Measurements from ENCODE around the gene DDX6.
"Not testable (repeated sequence)": the region's sequence is repeated elsewhere in the genome, so short reads cannot be mapped to it uniquely, and the experiment has no call there.

Gene DDX6

DNA sequence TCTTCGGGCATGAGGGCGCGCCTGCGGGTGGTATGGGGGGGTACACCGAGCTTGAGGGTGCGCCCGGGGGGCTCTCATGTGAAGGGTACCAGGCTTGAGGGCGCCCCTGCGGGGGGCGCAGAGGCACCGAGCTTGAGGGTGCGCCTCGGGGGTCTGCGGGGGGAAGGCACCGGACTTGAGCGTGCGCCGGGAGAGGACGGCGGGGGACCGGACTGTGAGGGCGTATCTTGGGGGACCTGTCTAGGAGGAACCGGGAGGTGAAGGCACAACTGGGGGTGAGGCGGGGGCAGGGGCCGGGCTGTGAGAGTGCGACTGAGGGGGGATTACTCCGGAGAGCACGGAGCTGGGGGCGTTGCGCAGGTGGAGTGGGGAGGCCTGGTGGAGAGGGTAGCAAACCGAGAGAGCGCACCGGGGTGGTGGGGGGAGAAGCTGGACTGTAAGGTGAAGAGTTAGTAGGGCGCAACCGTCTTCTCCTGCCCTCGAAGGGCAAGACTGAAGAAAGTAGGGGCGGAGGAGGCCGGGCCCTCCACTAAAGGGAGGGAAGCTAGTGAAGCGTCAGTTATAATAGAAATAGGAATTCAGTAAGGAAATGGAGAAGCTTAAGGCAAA, 1.1 kb upstream of the DDX6 start:
- DNase-seq (ENCODE audit: extremely low read depth in 1 of 2, low read depth in 1 of 2), result no peak

DNA sequence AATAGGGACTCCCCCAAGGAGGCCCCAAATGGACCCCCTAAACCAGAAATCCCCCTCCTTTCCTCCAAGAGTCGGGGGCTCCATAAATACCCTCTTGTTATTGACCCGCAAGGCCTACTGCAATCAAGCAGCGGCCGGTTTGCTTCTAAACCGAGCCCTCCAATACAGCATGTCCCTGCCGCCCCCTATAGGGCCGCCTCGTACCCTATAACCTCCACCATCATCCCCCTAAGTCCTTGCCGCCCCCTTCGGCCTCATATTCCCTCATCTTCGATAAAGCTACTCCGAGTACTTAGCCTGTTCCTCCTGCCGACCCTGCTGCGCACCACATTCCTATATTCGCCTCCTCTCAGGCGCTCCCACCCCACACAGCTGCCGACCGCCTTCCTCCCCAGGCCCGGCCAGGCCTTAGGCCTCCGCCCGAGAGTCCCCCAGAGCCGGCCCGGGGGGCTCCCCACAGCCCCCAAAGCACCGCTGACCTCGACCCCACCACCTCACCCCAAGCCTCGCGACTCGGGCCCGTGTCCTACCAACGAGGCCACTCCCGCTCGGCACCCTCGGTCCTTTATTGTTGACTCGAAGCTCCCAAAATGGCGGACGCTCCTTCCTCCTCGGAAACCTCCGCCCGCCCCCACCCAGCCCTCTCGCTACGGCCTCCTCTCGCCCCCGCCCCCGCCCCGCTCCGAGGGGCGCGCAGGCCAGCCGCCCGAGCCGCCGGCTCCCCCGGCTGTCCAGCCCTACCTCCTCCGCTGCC, 430 bp downstream of the DDX6 start:
- peak in 1 of 2 donors; percentile 43 for DNase-seq (ENCODE audit: extremely low read depth in 1 of 2, low read depth in 1 of 2)

DNA sequence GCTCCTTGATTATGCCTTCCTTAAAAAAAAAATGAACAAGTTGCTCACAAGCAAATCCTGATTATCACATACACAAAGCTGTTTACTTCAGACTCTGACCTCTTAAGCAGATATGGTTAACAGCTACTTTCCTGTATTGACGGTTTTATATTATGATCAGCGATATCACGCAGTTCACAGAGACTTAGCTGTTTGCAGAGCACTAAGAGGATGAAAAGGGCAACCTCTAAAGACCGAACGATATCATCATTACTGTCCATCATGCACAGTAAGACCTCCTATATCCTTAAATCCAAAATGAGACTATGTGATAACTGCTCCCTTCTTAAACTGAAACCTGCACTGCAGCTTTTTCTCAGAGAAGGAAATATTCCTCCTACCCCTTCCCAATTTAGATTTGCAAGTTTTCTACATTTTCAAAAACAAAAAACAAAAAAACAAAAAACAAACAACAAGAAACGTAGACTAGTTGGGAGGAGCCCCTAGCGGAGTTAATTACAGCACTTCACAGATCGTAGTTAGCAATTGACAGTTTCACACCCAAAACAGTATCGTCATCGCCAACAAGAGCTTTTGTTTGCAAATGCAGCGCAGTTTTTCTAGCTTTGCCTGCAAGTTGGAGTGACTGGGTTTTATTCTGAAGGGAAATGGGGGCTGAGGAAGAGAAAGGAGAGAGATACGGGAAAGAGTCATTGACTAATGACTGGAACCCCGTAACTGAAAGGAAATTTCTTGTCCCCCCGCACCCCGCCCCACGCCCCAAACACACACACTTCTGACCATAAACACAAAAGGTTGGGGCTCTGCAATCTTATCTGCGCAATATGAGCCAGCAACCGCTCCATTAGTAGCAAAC, 1.2 kb downstream of the DDX6 start:
- DNase-seq (ENCODE audit: extremely low read depth in 1 of 2, low read depth in 1 of 2), result no peak

DNA sequence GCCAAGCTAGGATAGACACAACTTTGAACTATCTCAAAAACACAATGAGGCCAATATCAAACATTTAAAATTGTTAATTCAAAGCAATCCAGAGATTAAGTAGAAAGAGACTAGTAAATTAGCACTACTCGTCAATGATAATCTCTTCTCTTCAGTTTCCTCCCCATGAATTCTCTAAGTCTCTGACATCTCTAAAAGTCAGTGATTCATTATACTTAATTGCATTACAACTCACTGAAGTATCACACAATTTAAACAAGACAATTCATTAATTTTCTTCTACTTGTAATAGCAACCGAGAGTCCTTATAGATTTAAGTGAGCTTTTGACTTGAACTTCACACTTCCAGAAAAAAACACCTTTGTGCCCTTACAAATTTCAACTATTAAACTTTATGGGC, 4.3 kb downstream of the DDX6 start:
- no peak for DNase-seq (ENCODE audit: extremely low read depth in 1 of 2, low read depth in 1 of 2)

DNA sequence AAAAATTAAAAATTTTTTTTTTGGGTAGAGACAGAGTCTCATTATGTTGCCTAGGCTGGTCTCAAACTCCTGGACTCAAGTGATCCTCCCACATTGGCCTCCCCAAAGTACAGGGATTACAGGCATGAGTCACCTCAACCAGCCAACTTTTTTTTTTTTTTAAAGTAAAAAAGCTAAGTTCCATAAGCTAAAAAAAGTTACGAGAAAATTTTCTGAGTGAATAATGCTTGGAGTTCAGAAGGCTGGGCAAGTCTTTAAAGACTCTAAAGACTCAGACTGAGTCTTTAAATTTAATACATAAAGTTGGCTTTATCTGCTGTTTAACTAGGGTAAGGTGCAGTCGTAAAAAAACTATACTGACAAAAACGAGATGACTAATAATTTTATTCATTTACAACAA, 5.6 kb downstream of the DDX6 start:
- DNase-seq (ENCODE audit: extremely low read depth in 1 of 2, low read depth in 1 of 2), result no peak

DNA sequence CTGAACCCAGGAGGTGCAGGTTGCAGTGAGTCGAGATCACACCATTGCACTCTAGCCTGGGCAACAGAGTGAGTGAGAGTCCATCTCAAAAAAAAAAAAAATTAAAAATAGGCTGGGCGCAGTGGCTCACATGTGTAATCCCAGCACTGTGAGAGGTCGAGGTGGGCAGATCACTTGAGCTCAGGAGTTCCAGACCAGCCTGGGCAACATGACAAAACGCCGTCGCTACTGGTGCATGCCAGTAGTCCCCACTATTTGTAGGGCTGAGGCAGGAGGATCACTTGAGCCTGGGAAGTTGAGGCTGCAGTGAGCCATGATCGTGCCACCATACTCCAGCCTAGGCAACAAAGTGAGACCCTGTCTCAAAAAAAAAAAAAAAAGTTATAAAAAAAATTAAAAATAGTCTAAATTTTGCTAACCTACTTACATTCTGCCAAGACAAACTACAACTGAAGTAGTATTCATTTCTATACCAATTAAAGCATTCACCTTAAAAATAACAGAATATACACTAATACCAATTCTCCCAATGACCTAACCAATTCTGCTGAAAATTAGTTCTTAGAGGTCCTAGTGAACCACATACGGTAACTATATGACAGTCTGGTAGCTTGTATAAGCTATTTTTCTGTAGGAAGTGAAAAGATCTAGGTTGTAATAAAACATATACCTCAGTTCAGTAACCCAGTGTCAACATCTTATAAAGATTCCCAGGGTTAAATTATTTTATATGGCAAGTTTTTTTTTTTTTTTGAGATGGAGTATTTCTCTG, 7.1 kb downstream of the DDX6 start:
- DNase-seq (ENCODE audit: extremely low read depth in 1 of 2, low read depth in 1 of 2), result no peak

DNA sequence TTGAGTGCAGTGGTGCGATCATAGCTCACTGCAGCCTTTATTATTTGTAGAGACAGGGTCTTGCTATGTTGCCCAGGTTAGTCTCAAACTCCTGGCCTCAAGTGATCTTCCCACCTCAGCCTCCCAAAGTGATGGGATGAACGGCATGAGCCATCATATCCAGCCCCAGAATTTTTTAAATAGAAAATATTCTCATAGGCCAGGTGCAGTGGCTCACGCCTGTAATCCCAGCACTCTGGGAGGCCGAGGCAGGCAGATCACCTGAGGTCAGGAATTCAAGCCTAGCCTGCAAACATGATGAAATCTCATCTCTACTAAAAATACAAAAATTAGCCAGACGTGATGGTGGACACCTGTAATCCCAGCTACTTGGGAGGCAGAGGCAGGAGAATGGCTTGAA, 7.6 kb downstream of the DDX6 start:
- DNase-seq (ENCODE audit: extremely low read depth in 1 of 2, low read depth in 1 of 2), result not testable (repeated sequence)

DNA sequence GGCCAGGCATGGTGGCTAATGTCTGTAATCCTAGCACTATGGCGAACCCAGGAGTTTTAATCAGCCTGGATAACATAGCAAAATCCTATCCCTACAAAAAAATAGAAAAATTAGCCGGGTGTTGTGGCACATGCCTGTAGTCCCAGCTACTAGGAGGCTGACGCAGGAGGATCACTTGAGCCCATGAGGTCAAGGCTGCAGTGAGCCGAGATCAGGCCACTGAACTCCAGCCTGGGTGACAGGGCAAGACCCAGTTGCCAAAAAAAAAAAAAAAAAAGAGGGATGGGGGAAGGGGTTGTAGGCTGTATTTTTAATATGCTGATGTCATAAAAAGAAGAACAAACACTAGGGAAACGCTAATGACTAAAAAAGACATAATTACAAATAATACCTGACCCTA, 12.1 kb downstream of the DDX6 start:
- no peak for DNase-seq (ENCODE audit: extremely low read depth in 1 of 2, low read depth in 1 of 2)

DNA sequence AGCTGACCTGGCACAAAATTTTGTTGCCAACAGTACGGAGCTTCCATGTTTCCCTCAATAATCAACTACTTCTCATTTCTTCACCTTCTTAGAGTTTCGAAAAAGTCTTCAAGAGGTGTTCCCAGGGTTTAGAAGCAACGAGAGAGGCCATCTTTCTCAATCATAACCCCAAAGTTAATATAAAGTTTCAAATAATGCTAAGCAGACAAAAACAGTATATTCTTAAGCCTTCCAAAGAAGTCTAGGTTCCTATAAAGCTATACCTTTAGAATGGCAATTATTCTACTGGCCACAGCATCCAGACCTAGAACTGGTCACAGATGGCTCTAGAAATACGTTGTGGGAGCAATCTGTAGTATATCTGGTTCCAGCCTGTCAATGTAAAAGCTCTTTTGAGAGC, 16.9 kb downstream of the DDX6 start:
- DNase-seq (ENCODE audit: extremely low read depth in 1 of 2, low read depth in 1 of 2), result no peak

DNA sequence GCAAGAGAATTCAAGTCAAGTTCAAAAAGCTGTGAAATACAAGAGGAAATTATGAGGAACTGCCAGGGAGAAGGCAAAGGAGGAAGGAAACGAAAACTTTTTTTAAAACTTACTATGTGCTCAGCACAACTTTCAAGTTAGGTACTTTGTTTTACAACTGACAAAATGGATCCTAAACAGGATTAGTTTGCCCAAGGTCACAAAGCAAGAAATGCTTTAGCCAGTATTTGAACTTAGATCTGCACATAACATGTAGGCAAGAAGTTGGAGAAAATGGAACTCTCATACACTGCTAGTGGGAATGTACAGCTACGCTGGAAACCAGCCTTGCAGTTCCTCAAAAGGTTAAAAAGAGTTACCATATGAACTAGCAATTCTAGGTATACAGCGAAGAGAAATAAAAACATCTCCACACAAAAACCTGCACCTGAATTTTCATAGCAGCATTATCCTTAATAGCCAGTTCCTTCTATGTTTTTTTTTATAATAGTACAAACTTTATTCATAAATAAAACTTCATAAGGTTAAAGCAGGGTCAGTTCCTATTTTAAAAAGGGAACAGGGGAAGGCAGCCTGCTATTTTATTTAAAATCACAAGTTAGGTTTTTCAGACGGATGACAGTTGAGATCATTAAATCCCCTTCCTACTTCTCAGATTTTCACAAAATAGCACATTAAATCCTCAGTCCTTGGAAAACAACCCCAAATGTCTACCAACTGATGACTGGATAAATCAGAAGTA, 19.2 kb downstream of the DDX6 start:
- DNase-seq (ENCODE audit: extremely low read depth in 1 of 2, low read depth in 1 of 2), result no peak

DNA sequence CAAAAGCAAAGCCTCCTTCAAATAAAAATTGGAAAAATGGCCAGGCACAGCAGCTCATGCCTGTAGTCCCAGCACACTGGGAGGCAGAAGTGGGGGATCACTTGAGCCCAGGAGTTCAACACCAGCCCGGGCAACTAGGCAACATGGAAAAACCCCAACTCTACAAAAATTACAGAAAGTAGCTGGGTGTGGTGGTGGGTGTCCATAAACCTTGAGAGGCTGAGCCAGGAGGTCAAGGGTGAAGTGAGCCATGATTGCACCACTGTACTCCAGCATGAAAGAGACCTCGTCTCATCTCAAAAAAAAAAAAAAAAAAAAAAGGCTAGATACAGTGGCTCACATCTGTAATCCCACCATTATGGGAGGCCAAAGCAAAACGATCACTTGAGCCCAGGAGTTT, 22.3 kb downstream of the DDX6 start:
- DNase-seq (ENCODE audit: extremely low read depth in 1 of 2, low read depth in 1 of 2), result no peak

DNA sequence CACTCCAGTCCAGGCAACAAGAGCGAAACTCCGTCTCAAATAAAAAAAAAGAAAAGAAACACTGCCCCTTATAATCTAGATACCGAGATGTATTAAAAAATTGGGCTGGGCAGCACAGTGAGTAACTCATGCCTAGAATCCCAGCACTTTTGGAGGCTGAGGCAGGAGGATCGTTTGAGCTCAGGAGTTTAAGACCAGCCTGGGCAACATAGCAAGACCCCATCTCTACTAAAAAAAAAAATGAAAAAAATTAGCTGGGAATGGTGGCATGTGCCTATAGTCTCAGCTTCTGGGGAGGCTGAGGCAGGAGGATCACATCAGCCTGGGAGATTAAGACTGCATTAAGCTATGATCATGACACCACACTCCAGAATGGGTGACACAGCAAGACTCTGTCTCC, 24.9 kb downstream of the DDX6 start:
- no peak for DNase-seq (ENCODE audit: extremely low read depth in 1 of 2, low read depth in 1 of 2)

DNA sequence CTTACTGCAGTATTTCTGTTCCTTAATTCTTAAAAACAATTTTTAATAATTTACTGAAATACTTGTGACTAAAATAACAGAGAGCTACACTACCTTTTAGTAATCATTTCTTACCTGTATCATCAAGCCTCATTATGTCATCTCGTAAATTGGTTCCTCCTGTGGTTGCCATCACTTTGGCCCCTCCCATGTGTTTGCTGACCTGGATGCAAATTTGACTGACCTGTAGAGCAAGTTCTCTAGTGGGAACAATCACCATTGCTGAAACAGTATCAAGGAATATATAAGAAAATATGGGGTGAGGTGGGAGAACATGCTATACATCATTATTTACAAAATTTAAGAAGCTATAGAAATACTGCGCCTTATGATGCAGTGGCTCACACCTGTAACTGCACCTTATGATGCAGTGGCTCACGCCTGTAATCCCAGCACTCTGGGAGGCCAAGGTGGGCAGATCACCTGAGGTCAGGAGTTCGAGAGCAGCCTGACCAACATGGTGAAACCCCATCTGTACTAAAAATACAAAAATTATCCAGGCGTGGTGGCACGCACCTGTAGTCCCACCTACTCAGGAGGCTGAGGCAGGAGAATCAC, 25.8 kb downstream of the DDX6 start:
- not testable (repeated sequence) for DNase-seq (ENCODE audit: extremely low read depth in 1 of 2, low read depth in 1 of 2)

DNA sequence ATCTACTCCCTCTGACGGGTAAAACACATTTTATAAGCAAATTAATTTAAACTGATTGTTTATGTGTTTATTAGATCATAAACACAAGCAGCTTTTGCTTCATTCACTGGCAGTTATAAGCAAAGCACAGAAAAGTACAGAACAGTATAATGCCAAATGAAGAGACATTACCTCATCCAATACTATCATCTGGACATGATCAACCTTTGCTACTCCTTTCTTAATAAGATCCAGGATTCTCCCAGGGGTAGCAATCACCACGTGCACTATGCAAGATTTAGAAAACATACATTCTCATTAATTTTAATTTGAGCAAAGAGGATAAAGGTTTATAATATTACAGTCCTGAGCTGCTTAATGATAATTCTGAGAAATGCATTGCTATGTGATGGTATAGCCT, 27.9 kb downstream of the DDX6 start:
- no peak for DNase-seq (ENCODE audit: extremely low read depth in 1 of 2, low read depth in 1 of 2)

DNA sequence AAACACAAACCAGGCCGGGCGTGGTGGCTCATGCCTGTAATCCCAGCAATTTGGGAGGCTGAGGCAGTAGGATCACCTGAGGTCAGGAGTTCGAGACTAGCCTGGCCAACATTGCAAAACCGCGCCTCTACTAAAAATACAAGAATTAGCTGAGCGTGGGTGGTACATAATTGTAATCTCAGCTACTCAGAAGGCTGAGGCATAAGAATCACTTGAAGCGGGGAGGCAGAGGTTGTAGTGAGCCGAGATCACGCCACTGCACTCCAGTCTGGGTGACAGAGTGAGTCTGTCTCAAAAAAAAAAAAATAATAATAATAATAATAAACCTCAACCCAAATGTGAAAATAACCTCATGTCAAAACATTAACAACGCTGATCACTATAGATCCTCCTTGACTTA, 29.0 kb downstream of the DDX6 start:
- not testable (repeated sequence) for DNase-seq (ENCODE audit: extremely low read depth in 1 of 2, low read depth in 1 of 2)

DNA sequence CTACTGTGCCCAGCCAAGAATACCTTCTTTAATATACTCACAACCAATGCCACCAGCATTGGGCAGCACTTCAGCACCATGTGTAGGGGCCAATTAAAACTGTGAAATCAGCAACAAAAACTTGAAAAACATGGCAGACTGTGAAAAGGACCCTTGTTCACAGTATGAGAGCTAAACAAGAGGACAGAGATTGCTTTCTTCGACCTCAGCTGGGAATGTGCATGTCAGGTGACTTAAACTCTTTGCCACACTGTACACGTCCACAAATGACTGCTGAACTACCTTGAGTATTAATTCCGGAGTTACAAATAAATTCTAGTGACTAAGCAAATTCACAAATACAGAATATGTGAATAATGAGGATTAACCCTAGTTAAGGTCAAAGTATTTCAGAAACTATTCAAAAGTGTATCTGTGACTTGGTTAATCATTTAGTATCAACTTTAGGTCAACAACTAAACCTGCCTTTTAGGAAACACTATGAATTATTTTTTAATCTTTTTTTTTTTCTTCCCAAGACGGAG, 33.0 kb downstream of the DDX6 start:
- no peak for DNase-seq (ENCODE audit: extremely low read depth in 1 of 2, low read depth in 1 of 2)

DNA sequence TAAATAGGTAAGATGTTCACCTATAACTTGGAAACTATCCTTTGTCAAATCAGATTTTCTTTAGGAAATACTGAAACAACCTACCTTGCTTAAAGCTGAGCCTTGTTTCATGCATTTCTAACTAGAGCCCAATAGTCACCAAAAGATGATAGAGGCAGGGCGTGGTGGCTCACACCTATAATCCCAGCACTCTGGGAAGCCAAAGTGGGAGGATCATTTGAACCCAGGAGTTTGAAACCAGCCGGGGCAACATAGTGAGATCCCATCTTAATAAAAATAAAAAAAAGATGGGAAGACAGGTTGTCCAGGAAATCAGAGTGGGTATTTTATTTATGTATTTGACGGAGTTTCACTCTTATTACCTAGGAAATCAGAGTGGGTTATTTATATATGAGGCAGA, 38.3 kb downstream of the DDX6 start:
- no peak for DNase-seq (ENCODE audit: extremely low read depth in 1 of 2, low read depth in 1 of 2)

DNA sequence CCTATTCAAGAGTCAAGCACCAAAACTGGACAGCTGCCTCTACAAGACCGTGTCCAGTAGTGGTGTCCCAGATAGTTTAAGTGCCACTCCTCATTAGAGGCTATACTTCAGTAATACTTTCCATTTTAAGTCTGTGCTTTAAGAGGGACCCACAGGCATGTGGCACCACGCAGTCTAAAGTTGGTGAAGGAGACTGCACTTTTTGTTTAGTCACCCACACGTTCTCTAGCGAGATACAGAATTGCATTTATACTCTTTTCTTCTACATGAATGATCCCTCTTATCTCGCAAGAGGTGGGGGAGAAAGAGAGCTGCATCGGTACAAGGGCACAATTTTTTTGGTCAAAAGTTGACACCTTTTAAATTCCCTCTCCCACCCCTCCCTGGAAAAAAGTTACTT, 41.5 kb downstream of the DDX6 start:
- no peak for DNase-seq (ENCODE audit: extremely low read depth in 1 of 2, low read depth in 1 of 2)

DNA sequence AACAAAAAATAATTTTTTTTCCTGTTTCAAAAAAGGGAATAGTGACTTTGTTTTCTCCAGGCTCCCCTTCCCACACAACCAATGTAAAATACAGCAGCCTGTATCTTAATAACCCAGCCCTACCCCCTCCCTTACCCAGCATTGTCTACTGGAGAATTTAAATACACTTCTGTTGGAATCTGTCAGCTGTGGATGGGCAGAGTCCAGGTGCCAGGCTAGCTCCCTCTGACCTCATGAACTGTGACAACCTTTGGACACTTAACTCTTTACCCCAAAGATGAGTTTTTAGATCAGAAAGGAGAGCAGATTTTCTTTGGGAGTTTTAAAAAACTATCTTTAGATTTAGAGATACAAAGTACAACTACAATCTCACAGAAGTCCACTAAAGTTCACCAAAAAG, 42.9 kb downstream of the DDX6 start:
- no peak for DNase-seq (ENCODE audit: extremely low read depth in 1 of 2, low read depth in 1 of 2)

Measured in activated CD8-positive, alpha-beta memory T cell treated with anti-CD3 and anti-CD28 coated beads for 1 hour (primary cell).